ENCODE results near the gene NDFIP2.

NDFIP2 gene

GRCh38 chr13:79442221-79442620 lies 38.7 kb upstream of the NDFIP2 start:
- no peak for TF ChIP-seq CTCF (IDR thresholded peaks at IDR 0.05; ENCODE audit: borderline replicate concordance, insufficient read depth, low read depth, low read length)
- H3K4me3 ChIP-seq (ENCODE audit: low read depth, low read length): no peak overlapping the region

GRCh38 chr13:79442706-79443105 lies 38.2 kb upstream of the NDFIP2 start:
- TF ChIP-seq CTCF (IDR thresholded peaks at IDR 0.05; ENCODE audit: borderline replicate concordance, insufficient read depth, low read depth, low read length): no peak
- no peak overlapping the region for H3K4me3 ChIP-seq (ENCODE audit: low read depth, low read length)

- H3K4me3 ChIP-seq (ENCODE audit: low read depth, low read length): no peak overlapping the region
- TF ChIP-seq CTCF (IDR thresholded peaks at IDR 0.05; ENCODE audit: borderline replicate concordance, insufficient read depth, low read depth, low read length): no peak
Measured at GRCh38 chr13:79445968-79446645, 34.8 kb upstream of the NDFIP2 start.

GRCh38 chr13:79447141-79447540 lies 33.8 kb upstream of the NDFIP2 start:
- no peak for TF ChIP-seq CTCF (IDR thresholded peaks at IDR 0.05; ENCODE audit: borderline replicate concordance, insufficient read depth, low read depth, low read length)
- no peak overlapping the region for H3K4me3 ChIP-seq (ENCODE audit: low read depth, low read length)

GRCh38 chr13:79447741-79448140 lies 33.2 kb upstream of the NDFIP2 start:
- no peak overlapping the region for H3K4me3 ChIP-seq (ENCODE audit: low read depth, low read length)
- no peak for TF ChIP-seq CTCF (IDR thresholded peaks at IDR 0.05; ENCODE audit: borderline replicate concordance, insufficient read depth, low read depth, low read length)

- no peak overlapping the region for H3K4me3 ChIP-seq (ENCODE audit: low read depth, low read length)
- no peak for TF ChIP-seq CTCF (IDR thresholded peaks at IDR 0.05; ENCODE audit: borderline replicate concordance, insufficient read depth, low read depth, low read length)
Measured at GRCh38 chr13:79448413-79448812, 32.5 kb upstream of the NDFIP2 start.

GRCh38 chr13:79450110-79450509 lies 30.8 kb upstream of the NDFIP2 start:
- no peak for TF ChIP-seq CTCF (IDR thresholded peaks at IDR 0.05; ENCODE audit: borderline replicate concordance, insufficient read depth, low read depth, low read length)
- no peak overlapping the region for H3K4me3 ChIP-seq (ENCODE audit: low read depth, low read length)

Data from GM12875 (cell line).